ENCODE data around the gene YTHDC2.

DNA sequence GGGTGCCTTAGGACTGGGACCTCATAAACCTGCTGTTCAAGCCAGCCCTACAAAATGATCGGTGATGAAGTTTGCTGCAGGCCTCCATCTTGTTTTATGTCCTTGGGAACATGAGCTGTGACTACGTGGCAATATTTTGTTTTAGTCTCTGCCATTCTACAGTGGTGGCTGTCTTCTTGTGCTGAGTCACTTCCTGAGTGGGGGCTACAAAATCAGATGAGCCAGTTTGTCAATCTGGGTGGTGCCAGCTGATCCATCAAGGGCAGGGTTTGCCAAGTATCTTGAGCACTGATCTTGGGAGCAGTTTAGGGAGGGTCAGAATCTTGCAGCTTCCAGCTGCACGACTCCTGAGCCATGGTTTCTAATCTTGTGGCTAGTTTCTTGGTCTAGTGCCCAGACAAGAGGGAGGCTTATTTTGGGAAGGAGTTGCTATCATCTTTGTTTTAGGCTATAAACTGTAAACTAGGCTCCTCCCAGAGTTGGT, 94.7 kb downstream of the YTHDC2 start:
- TF ChIP-seq POLR2AphosphoS5 (IDR thresholded peaks at IDR 0.05; ENCODE audit: borderline replicate concordance, low read depth, low read length) (no peak), EZH2 (IDR thresholded peaks at IDR 0.05) (no peak)
